ENCODE measurements around the gene SART1.

SART1 gene

GRCh38 chr11:65921876-65922275 lies 39.7 kb upstream of the SART1 start:
- no peak for FAIRE-seq
- TF ChIP-seq, protein P1, sequence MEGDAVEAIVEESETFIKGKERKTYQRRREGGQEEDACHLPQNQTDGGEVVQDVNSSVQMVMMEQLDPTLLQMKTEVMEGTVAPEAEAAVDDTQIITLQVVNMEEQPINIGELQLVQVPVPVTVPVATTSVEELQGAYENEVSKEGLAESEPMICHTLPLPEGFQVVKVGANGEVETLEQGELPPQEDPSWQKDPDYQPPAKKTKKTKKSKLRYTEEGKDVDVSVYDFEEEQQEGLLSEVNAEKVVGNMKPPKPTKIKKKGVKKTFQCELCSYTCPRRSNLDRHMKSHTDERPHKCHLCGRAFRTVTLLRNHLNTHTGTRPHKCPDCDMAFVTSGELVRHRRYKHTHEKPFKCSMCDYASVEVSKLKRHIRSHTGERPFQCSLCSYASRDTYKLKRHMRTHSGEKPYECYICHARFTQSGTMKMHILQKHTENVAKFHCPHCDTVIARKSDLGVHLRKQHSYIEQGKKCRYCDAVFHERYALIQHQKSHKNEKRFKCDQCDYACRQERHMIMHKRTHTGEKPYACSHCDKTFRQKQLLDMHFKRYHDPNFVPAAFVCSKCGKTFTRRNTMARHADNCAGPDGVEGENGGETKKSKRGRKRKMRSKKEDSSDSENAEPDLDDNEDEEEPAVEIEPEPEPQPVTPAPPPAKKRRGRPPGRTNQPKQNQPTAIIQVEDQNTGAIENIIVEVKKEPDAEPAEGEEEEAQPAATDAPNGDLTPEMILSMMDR (IDR thresholded peaks at IDR 0.05; ENCODE audit: insufficient read depth, missing control alignments): no peak

DNA sequence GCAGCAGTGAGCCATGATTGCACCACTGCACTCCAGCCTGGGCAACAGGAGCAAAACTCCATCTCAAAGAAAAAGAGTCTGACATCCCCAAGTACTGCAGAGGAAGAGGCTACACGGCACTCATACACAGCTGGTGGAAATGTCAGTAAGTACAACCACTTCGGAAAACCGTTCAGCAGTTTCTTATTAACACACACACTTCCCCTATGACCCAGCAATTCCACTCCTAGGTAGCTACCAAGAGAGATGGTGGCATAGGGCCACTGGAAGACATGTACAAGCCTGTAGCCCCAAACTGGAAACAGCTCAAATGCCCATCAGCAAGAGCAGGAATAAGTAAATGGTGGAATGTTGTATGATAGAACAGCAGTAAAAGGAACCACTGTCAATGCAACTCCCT lies 39.0 kb upstream of the SART1 start:
- no peak for FAIRE-seq

More at GRCh38 chr11:65921876-65922275, 39.7 kb upstream of the SART1 start:
- DNase-seq (ENCODE audit: insufficient read length, low spot score): no peak

DNA sequence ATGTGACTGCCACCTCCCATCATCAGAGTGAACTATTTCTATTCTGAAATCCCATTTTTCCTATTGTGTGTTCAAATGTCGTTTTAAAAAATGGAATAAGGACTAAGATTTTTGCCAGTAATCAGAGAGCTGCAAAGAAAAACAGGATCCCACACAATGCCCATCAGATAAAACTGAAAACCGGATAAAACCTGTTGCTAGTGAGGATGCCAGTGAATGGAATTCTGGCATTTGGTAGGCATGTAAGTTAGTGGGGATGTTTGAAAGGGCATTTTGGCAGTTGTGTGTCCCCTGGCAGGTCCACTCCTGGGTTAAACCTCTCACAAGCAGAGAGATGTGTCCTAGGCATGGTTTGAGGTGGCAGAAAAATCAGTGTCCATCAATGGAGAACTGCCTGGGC lies 36.1 kb upstream of the SART1 start:
- TF ChIP-seq, protein P1 (IDR thresholded peaks at IDR 0.05; ENCODE audit: insufficient read depth, missing control alignments): no peak
- FAIRE-seq: no peak
- DNase-seq (ENCODE audit: insufficient read length, low spot score): no peak

More for the DNA sequence above, 39.0 kb upstream of the SART1 start:
- TF ChIP-seq, protein P1 (IDR thresholded peaks at IDR 0.05; ENCODE audit: insufficient read depth, missing control alignments): no peak
- DNase-seq (ENCODE audit: insufficient read length, low spot score): no peak

DNA sequence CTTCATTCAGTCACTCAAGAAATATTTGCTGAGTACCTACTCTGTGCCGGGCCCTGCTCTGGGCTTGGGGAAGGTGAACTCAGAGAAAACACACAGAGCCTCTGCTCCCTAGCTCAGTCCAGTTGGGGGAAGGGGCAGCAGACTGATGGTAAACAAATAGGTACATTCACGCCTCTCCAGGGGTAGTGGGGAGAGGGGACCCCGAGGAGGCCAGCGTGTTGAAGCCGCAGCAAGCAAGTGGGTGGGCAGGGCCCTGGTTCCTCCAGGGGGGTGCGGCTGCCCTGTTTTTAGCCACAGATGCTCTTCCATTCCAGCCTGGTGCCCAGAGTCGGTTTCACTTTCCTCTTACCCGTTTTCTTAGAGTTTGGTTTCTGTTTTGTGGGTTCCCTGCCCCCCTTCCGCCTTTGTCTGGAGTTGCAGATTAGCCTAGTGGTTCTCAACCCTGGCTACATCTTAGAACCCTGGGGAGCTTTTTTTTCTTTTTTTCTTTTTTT lies 33.6 kb upstream of the SART1 start:
- TF ChIP-seq, protein P1 (IDR thresholded peaks at IDR 0.05; ENCODE audit: insufficient read depth, missing control alignments): no peak
- FAIRE-seq (no peak), DNase-seq (ENCODE audit: insufficient read length, low spot score) (no peak)

GRCh38 chr11:65928667-65929066 lies 32.9 kb upstream of the SART1 start:
- FAIRE-seq (no peak), DNase-seq (ENCODE audit: insufficient read length, low spot score) (no peak)
- TF ChIP-seq, protein P1 (IDR thresholded peaks at IDR 0.05; ENCODE audit: insufficient read depth, missing control alignments): no peak

DNA sequence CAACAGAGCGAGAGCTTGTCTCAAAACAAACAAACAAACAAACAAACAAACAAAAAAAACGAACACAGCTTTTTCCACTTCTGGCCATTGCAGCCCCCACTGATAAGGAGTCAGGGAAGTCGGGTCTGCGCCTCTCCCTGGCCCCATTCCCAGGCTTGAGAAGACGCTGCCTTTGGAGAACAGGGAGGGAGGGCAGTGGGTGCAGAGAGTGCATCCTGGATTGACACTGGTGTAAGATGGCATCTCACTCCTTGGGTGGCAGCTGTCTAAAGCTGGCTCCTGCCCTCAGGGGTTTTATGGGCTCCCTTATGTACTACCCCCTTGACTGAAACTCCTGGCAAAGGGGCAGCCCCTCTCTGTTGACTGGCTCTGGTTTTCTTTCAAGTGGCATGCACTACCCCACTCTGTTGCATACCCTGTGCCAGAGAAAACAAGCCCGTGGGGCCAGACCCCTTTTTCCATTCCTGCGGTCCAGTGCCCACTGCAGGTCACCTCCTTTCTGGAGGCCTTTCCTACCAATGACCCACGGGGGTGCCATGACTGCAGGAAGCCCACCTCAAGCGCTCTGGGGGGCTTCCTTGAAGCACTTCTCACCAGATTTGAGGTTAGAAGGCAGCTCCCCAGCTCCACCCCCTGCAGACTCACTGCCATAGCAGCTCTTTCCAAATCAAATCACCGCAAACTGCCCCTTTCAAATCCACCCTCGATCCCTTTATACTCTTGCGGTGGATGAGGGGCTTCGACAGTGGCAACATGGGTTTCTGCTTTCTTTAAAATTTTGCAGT lies 29.6 kb upstream of the SART1 start:
- no peak for DNase-seq (ENCODE audit: insufficient read length, low spot score)
- no peak for FAIRE-seq
- TF ChIP-seq, protein P1 (IDR thresholded peaks at IDR 0.05; ENCODE audit: insufficient read depth, missing control alignments): no peak

DNA sequence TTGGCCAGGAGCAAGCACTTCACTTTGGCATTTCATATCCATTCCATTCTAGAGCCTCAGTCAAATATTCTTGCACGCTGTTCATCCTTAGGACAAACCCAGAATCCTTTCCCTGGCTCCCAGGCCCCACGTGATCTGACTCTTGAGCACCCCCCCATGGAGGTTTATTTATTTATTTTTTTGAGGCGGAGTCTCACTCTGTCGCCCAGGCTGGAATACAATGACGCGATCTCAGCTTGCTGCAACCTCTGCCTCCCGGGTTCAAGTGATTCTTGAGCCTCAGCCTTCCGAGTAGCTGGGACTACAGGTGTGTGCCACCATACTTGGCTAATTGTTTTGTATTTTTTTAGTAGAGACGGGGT lies 29.0 kb upstream of the SART1 start:
- TF ChIP-seq, protein P1 (IDR thresholded peaks at IDR 0.05; ENCODE audit: insufficient read depth, missing control alignments): no peak
- DNase-seq (ENCODE audit: insufficient read length, low spot score) (no peak), FAIRE-seq (no peak)

Measured in D721Med (cell line).